Embryonic facial prominence (tissue), 1 donor: Measurements from ENCODE around the gene RANBP1.

Experiments used
- DNase-seq: peaks from one replicate; pipeline ENCODE4 v3.0.0-alpha.2; 2016; ENCODE audit errors: extremely low spot score

RANBP1 gene

GRCh38 chr22:20172141-20172613, 56.3 kb downstream of the RANBP1 start:
- no peak for DNase-seq

- DNase-seq = no peak
Observed at GRCh38 chr22:20173246-20173645, 57.3 kb downstream of the RANBP1 start.

GRCh38 chr22:20173772-20174171, 57.9 kb downstream of the RANBP1 start:
- no peak for DNase-seq

GRCh38 chr22:20174785-20175596, 59.1 kb downstream of the RANBP1 start:
- no peak for DNase-seq

- peak; percentile 28 for DNase-seq
Observed at GRCh38 chr22:20175597-20175900, 59.6 kb downstream of the RANBP1 start.

GRCh38 chr22:20176421-20177085, 60.6 kb downstream of the RANBP1 start:
- no peak for DNase-seq
